OCI-LY7 (cell line): ENCODE data around the gene HMMR. TPM values are rescaled to one million over a fixed set of nuclear protein-coding genes. Genes with fewer than 3 reads are reported as not detected.

ENCODE experiments used
- BruUV-seq: library from RNA; stranded (reverse); fragments of 400-500 nt; replicated peaks from 2 replicates; lab custom pipeline; 2021; lab: Mats Ljungman, UMichigan
- CTCF ChIA-PET: fragments of 300-600 bp; sonication (Branson Sonifier 250); formaldehyde crosslinking; loops from one replicate; lab custom pipeline; 2022; ENCODE audit warnings: antibody characterized with exemption; ENCODE audit not compliant: unreplicated experiment; lab: Charles Lee
- POLR2A ChIA-PET: fragments of 300-600 bp; sonication (Branson Sonifier 250); formaldehyde crosslinking; loops from one replicate; lab custom pipeline; 2022; ENCODE audit warnings: antibody characterized with exemption; lab: Charles Lee
- DNase-seq: peaks from one replicate; pipeline ENCODE4 v3.0.0-alpha.2; 2015; ENCODE audit warnings: low spot score
- H2AFZ ChIP-seq: fragments of 200-600 bp; sonication (generic), shearing (Covaris generic); 2 replicates; pipeline ENCODE4 v1.6.1; 2014; ENCODE audit warnings: mild to moderate bottlenecking, antibody characterized with exemption, low read length, moderate library complexity
- H3K27ac ChIP-seq: fragments of 200-600 bp; sonication (generic); 2 replicates; pipeline ENCODE4 v1.5.1; 2014; ENCODE audit warnings: mixed run types, low read depth, mild to moderate bottlenecking, moderate library complexity, low read length, inconsistent platforms; ENCODE audit not compliant: poor library complexity, severe bottlenecking
- H3K36me3 ChIP-seq: fragments of 200-600 bp; sonication (generic); 2 replicates; pipeline ENCODE4 v1.6.1; 2014; ENCODE audit warnings: mild to moderate bottlenecking, antibody characterized with exemption, low read length, moderate library complexity, mixed read lengths; ENCODE audit not compliant: insufficient read depth
- H3K4me1 ChIP-seq: fragments of 200-600 bp; sonication (generic); 2 replicates; pipeline ENCODE4 v1.5.1; 2014; ENCODE audit warnings: mild to moderate bottlenecking, low read length; ENCODE audit not compliant: insufficient read depth, poor library complexity, severe bottlenecking
- H3K4me2 ChIP-seq: fragments of 200-600 bp; sonication (generic); 2 replicates; pipeline ENCODE4 v1.6.1; 2014; ENCODE audit warnings: mild to moderate bottlenecking, low read length
- H3K4me3 ChIP-seq: fragments of 200-600 bp; sonication (generic); 2 replicates; pipeline ENCODE4 v1.5.1; 2014; ENCODE audit warnings: mild to moderate bottlenecking, low read depth, low read length; ENCODE audit not compliant: poor library complexity, severe bottlenecking
- H3K79me2 ChIP-seq: fragments of 200-600 bp; sonication (generic); 2 replicates; pipeline ENCODE4 v1.6.1; 2016; ENCODE audit warnings: low read depth, mild to moderate bottlenecking, low read length, moderate library complexity, mixed read lengths; ENCODE audit not compliant: insufficient read depth
- H3K9me2 ChIP-seq: fragments of 200-600 bp; sonication (generic); 2 replicates; pipeline ENCODE4 v1.6.1; 2016; ENCODE audit warnings: mild to moderate bottlenecking, low read length, mixed read lengths; ENCODE audit not compliant: insufficient read depth
- H3K9me3 ChIP-seq: fragments of 200-600 bp; sonication (generic); 2 replicates; pipeline ENCODE4 v1.6.1; 2014; ENCODE audit warnings: mild to moderate bottlenecking, mixed run types, low read length, mixed read lengths
- H4K20me1 ChIP-seq: fragments of 200-600 bp; sonication (generic); 2 replicates; pipeline ENCODE4 v1.6.1; 2014; ENCODE audit warnings: mild to moderate bottlenecking, antibody characterized with exemption, low read length, moderate library complexity, mixed read lengths; ENCODE audit not compliant: insufficient read depth
- EZH2phosphoT487 ChIP-seq: fragments of 200-600 bp; sonication (generic); IDR thresholded peaks from 2 replicates; pipeline ENCODE4 v1.6.1; 2018; ENCODE audit warnings: low read depth, borderline replicate concordance, mild to moderate bottlenecking, mixed run types, antibody characterized with exemption, low read length, moderate library complexity, mixed read lengths
- intact Hi-C: fragments of 100-400 bp; cut with micrococcal nuclease; formaldehyde crosslinking; loops from one replicate; pipeline ENCODE4 v1.10.0; 2022; ENCODE audit not compliant: unreplicated experiment
- total RNA-seq, 2 experiments: library from RNA; depleted of rRNA in 1 of 2; stranded (reverse); fragments of >200 nt in 1 of 2; shearing (Covaris generic) in 1 of 2; gene quantifications; 2 replicates each; pipeline ENCODE4 v1.2.3, GENCODE V29; 2014 to 2022
- TF ChIP-seq, protein P1 (sequence below): fragments of 200-600 bp; sonication (generic); conservative IDR thresholded peaks from 2 replicates; pipeline ENCODE4 v1.5.1; 2014; ENCODE audit warnings: mild to moderate bottlenecking, antibody characterized with exemption, low read length, moderate library complexity, mixed read lengths

HMMR gene
- total RNA-seq, 2 experiments from 2014 or later = 44.1 to 107 TPM

DNA sequence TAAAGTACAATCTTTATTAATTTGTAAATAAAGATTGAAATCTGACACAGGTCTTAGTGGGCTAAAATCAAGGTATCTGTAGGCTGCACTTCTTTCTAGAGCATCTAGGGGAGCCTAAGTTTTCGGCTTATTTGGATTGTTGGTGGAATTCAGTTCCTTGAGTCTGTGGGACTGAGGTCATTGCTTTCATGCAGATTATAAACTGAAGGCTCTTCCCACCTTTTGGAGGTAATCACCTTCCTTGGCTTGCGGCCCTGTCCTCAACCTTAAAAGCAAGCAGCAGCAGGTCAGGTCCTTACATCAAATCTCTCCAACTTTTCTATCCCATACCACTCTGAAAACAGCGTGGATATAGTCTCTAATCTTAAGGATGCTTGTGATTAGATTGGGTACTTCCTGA is 70.8 kb downstream of the HMMR start:
- Histone ChIP-seq H3K79me2 (no peaks in the 10 kb centered on the region), H4K20me1 (no peaks in the 10 kb centered on the region), H3K36me3 (no peaks in the 10 kb centered on the region), H3K4me3 (no peak overlapping the region), H3K9me3 (no peaks in the 10 kb centered on the region), H3K27ac (no peak overlapping the region), H3K4me1 (no peaks in the 10 kb centered on the region), H2AFZ (no peak overlapping the region), H3K9me2 (no peaks in the 10 kb centered on the region), H3K4me2 (no peak overlapping the region)
- intact Hi-C loops = no loop called here
- no TSS peak for BruUV-seq
- ChIA-PET POLR2A (interaction anchor here (0.8 kb wide), 1 partner anchor 39 kb away, joined by 4 read pairs; no protein-coding TSS in a partner anchor), CTCF (no interaction called here)
- DNase-seq = no peak
- TF ChIP-seq EZH2phosphoT487 = no peak
- TF ChIP-seq, protein P1, sequence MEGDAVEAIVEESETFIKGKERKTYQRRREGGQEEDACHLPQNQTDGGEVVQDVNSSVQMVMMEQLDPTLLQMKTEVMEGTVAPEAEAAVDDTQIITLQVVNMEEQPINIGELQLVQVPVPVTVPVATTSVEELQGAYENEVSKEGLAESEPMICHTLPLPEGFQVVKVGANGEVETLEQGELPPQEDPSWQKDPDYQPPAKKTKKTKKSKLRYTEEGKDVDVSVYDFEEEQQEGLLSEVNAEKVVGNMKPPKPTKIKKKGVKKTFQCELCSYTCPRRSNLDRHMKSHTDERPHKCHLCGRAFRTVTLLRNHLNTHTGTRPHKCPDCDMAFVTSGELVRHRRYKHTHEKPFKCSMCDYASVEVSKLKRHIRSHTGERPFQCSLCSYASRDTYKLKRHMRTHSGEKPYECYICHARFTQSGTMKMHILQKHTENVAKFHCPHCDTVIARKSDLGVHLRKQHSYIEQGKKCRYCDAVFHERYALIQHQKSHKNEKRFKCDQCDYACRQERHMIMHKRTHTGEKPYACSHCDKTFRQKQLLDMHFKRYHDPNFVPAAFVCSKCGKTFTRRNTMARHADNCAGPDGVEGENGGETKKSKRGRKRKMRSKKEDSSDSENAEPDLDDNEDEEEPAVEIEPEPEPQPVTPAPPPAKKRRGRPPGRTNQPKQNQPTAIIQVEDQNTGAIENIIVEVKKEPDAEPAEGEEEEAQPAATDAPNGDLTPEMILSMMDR = no peak

DNA sequence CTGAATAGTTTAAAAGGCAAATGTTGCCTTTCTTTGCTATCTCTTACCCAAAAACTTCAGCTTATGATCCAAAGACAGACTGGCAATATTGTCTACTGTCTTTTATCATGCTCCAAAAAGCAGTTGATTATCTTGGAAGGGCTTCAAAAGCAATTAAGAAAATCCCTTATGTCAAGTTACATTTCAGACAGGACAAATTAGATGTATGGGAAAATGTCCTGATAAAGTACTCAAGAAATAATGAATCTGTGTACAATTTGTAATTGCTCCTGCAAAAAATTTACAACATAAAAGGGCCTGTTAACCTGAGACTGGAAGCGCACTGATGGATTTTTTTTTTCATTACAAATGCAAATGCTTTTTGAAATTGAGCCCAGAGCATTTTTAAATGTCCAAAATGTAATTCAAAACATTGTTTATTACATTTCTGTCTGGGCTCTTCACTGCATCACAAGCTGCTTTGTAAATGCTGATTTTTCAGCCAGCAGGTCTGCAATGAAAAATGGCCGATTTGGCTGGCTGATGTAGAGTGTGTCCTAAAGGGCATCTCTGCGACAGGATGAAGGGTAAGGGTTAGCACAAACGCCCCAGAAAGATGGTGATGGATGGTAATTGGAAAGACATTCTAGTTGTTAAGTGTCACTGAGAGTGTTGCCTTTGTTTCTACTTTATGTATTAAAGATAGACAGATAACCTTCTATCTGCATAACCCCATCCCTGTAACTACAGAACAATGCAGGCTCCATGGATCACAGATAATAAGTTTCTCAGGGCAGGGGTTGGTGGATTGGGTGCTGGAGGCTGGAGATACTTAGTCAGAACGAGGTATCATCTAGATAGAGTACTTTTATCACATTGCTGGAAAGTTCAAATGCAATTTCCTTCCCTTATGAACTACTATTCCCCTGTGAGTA is 72.0 kb downstream of the HMMR start:
- Histone ChIP-seq H3K4me1 (no peaks in the 10 kb centered on the region), H3K9me2 (no peaks in the 10 kb centered on the region), H3K9me3 (no peaks in the 10 kb centered on the region), H3K4me2 (no peak overlapping the region), H2AFZ (no peak overlapping the region), H3K4me3 (no peak overlapping the region), H4K20me1 (no peaks in the 10 kb centered on the region), H3K36me3 (no peaks in the 10 kb centered on the region), H3K79me2 (no peaks in the 10 kb centered on the region), H3K27ac (no peak overlapping the region)
- intact Hi-C loops = no loop called here
- TF ChIP-seq, protein P1 = no peak
- no peak for TF ChIP-seq EZH2phosphoT487
- no TSS peak for BruUV-seq
- CTCF ChIA-PET = no interaction called here
- POLR2A ChIA-PET = interaction anchor here (0.8 to 1.4 kb wide), 2 partner anchors 10 to 21 kb away, joined by 3 to 7 read pairs; no protein-coding TSS in a partner anchor
- DNase-seq = no peak

- no peaks in the 10 kb centered on the region for H3K4me1 ChIP-seq
- POLR2A ChIA-PET = interaction anchor here (0.8 to 1.4 kb wide), 2 partner anchors 10 to 22 kb away, joined by 3 to 7 read pairs; no protein-coding TSS in a partner anchor
- H3K79me2 ChIP-seq = no peaks in the 10 kb centered on the region
- no peaks in the 10 kb centered on the region for H3K9me3 ChIP-seq
- TF ChIP-seq, protein P1 = no peak
- TF ChIP-seq EZH2phosphoT487 = no peak
- no peak overlapping the region for H3K4me2 ChIP-seq
- H2AFZ ChIP-seq = no peak overlapping the region
- no peak overlapping the region for H3K4me3 ChIP-seq
- CTCF ChIA-PET = no interaction called here
- no peak for DNase-seq
- no peaks in the 10 kb centered on the region for H4K20me1 ChIP-seq
- no peaks in the 10 kb centered on the region for H3K36me3 ChIP-seq
- H3K27ac ChIP-seq = no peak overlapping the region
- intact Hi-C loops = no loop called here
- no TSS peak for BruUV-seq
- no peaks in the 10 kb centered on the region for H3K9me2 ChIP-seq
Observed at GRCh38 chr5:163533223-163533622, 72.8 kb downstream of the HMMR start.
